Endometrial microvascular endothelial cells (primary cell): Measurements from ENCODE around the gene ARL13B. TPM values are rescaled to one million over a fixed set of nuclear protein-coding genes. Genes with fewer than 3 reads are reported as not detected.

ENCODE experiments used
- in situ Hi-C: cut with HindIII; loops from 2 replicates; pipeline ENCODE4 v1.10.0; 2017; ENCODE audit warnings: low sequenced_read_pairs, low pct_unique_long_range_greater_than_20kb; ENCODE audit errors: inconsistent ontology term
- total RNA-seq: library from RNA; depleted of rRNA; stranded (reverse); fragments of >200 nt; gene quantifications from one replicate; pipeline ENCODE4 v1.2.3, GENCODE V29; 2015; ENCODE audit errors: inconsistent ontology term

The ARL13B gene
- total RNA-seq, 1 donor from 2014 or later: 5.3 TPM

DNA sequence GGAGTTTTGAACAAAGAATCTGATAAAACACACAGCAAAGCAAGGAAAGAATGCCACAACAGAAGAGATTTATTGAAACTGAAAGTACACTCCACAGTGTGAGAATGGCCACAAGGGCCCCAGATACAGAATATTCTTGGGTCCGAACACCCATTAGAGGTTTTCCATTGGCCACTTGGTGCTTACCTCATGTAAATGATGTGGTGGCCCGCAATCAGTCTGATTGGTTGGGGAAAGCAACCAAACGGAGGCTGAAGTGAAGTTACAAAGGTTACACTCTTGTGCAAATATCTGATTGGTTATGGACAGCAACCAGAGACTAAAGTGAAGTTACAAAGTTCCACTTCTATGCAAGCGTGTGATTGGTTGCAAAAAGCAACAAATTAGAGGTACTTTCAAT, 103.3 kb downstream of the ARL13B start:
- in situ Hi-C loops: no loop called here

DNA sequence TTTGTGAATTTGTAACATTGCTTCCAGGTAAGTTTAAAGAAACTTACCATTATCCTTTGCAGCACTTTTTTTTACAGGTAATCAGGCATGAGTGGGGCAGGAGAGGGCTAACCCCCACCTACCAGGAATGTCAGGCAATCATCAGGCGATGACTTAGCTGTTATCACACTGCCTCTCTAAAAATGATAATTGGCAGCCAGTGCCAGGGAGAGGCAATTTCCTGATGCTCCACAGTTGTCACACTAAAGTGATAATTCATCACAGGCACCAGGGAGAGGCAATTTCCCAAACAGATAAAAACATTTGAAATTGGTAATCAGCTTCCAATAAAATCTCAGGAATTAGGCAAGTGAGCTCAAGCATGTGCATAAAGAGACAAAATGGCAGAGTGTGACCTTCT, 109.2 kb downstream of the ARL13B start:
- in situ Hi-C loops: no loop called here

DNA sequence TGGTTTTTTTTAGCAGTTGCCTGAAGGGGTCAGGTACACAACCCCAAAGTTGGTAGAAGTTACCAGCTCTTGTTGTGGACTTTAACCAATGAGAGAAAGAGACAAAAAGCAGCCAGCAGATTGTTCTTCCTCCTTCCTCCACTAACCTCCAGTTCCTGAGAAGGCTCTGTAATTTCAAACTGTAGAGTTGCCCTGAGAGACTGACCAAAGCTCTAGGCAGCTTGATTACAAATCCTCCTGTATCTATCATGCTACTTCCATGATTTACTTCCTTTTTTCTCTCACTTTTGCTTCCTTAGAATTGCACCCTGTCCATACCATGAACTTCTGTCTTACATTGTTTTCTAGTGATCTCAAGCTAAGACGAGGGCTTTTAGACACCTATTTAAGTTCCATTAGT, 112.1 kb downstream of the ARL13B start:
- in situ Hi-C loops: no loop called here

DNA sequence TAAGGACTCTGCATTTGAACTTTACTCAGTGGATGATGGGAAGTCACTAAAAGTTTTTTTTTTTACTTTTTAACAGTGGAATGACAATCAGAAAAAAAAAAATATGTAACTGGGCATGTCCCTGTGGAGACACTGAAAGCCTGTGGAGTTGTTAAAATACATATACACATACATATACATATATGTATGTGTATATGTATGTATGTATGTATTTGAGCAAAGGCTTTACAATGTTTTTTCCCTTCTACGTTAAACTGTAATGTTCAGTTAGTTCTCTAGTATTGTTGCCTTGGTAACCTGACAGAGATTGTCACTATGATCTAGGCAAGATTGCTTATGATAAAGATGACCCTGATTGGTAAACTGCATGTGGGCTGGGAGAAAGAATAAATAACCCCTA, 113.2 kb downstream of the ARL13B start:
- in situ Hi-C loops: no loop called here

- in situ Hi-C loops: no loop called here
Observed at GRCh38 chr3:94095111-94095510, 115.2 kb downstream of the ARL13B start.

DNA sequence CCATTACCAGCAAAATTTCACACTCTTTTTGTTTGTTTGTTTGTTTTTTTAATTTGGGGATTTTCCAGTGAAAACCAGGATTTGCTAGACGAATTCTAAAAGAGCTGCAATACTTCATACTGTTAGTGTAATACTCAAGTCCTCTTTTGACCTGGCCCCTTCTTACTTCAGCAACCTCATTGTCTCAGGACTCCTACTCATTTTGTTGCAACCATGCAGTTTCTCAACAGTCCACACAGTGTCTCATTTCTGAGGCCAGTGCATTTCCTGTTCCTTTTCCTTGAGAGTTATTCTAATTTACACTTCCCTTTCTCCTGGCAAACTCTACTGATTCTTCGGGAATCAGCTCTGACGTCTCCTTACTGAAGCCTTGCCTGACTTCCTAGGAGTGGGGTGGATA, 118.5 kb downstream of the ARL13B start:
- in situ Hi-C loops: no loop called here

GRCh38 chr3:94099311-94099710, 119.4 kb downstream of the ARL13B start:
- in situ Hi-C loops: no loop called here

- in situ Hi-C loops: no loop called here
Observed at GRCh38 chr3:94101860-94102259, 121.9 kb downstream of the ARL13B start.

Other genes starting within 250 kb of the ARL13B start
- 7.5 TPM for gene PROS1, start 6.3 kb upstream of the ARL13B start, total RNA-seq
- gene STX19, start 48.4 kb downstream of the ARL13B start, total RNA-seq: not detected
- gene DHFR2, start 82.8 kb downstream of the ARL13B start, total RNA-seq: 4.4 TPM
- gene NSUN3, start 82.9 kb downstream of the ARL13B start, total RNA-seq: 11.8 TPM